IPS-11a (cell line): ENCODE measurements around the gene MEP1B.

Source experiments
- H3K4me3 ChIP-seq: one replicate; pipeline ENCODE4 v1.5.1; 2013; ENCODE audit warnings: low read depth, low read length, control low read depth

Gene MEP1B

GRCh38 chr18:32262092-32262491 lies 72.3 kb downstream of the MEP1B start:
- H3K4me3 ChIP-seq: no peak overlapping the region

GRCh38 chr18:32264401-32264800 lies 74.6 kb downstream of the MEP1B start:
- no peak overlapping the region for H3K4me3 ChIP-seq

- no peak overlapping the region for H3K4me3 ChIP-seq
Observed at GRCh38 chr18:32267463-32267862, 77.6 kb downstream of the MEP1B start.
